ENCODE data around the gene DICER1. TPM values are rescaled to one million over a fixed set of nuclear protein-coding genes. Genes with fewer than 3 reads are reported as not detected.
A peak's percentile ranks its signal among the peaks of the same experiment; 100 is the strongest.

DICER1 gene
- polyA plus RNA-seq, 3 donors: 26.5 to 38.4 (median 34.7) TPM

GRCh38 chr14:95195031-95195430 is 37.7 kb upstream of the DICER1 start:
- no peak for DNase-seq
- Mint-ChIP-seq H3K9me3 (no peaks in the 10 kb centered on the region), H3K4me3 (no peak overlapping the region), H3K27ac (peak overlapping the region in 2 of 7 donors; percentile 31), H3K4me1 (peaks cover 28% of the 10 kb centered on the region), H3K27me3 (ENCODE audit: low read depth in 3 of 3) (peaks cover 0 to 3% (median 0%) of the 10 kb centered on the region in 3 donors), H3K36me3 (peaks cover 66% of the 10 kb centered on the region in 2 donors)
- no peak overlapping the region for H3K4me2 ChIP-seq (replicated peaks; ENCODE audit: extremely low read depth, low read length, poor library complexity, severe bottlenecking)
- no peaks in the 10 kb centered on the region for H3K79me2 ChIP-seq (ENCODE audit: insufficient read depth, low read length)
- H3K36me3 ChIP-seq (replicated peaks in 1 of 2; ENCODE audit: control insufficient read depth in 1 of 2, insufficient read depth in 2 of 2, low read length in 2 of 2): peaks cover 3 to 6% of the 10 kb centered on the region in 2 donors
- intact Hi-C loops (cut with micrococcal nuclease): no loop called here
- H3K4me3 ChIP-seq (replicated peaks in 1 of 3; ENCODE audit: low read depth in 2 of 3, low read length in 3 of 3): no peak overlapping the region
- no peak overlapping the region for H2AFZ ChIP-seq (ENCODE audit: insufficient read depth, low read depth, low read length, poor library complexity, severe bottlenecking)
- peaks cover 12 to 18% of the 10 kb centered on the region in 2 donors for H3K4me1 ChIP-seq (ENCODE audit: control insufficient read depth in 1 of 2, insufficient read depth in 2 of 2, low read length in 2 of 2)
- no peak overlapping the region for H3K9ac ChIP-seq (ENCODE audit: insufficient read depth, low read length, poor library complexity, severe bottlenecking)
- H3K9me3 ChIP-seq (replicated peaks in 1 of 2; ENCODE audit: control insufficient read depth in 1 of 2, insufficient read depth in 1 of 2, low read length in 2 of 2): no peaks in the 10 kb centered on the region
- no peaks in the 10 kb centered on the region for H3K27me3 ChIP-seq (ENCODE audit: control insufficient read depth in 2 of 2, insufficient read depth in 2 of 2, low read length in 2 of 2)
- H3K27ac ChIP-seq (ENCODE audit: low read depth in 1 of 2, low read length in 2 of 2): no peak overlapping the region
- WGBS (ENCODE audit: insufficient coverage): 100% methylated on average over 2 of the region's 6 CpGs
- H4K20me1 ChIP-seq (ENCODE audit: insufficient read depth, low read length): no peaks in the 10 kb centered on the region
- no peak for TF ChIP-seq CTCF (IDR thresholded peaks at IDR 0.05)

GRCh38 chr14:95193081-95193480 is 35.8 kb upstream of the DICER1 start:
- TF ChIP-seq CTCF (IDR thresholded peaks at IDR 0.05): no peak
- H3K27me3 Mint-ChIP-seq (ENCODE audit: low read depth in 3 of 3): peaks cover 0 to 3% (median 0%) of the 10 kb centered on the region in 3 donors
- Histone ChIP-seq H4K20me1 (ENCODE audit: insufficient read depth, low read length) (no peaks in the 10 kb centered on the region), H2AFZ (ENCODE audit: insufficient read depth, low read depth, low read length, poor library complexity, severe bottlenecking) (no peak overlapping the region), H3K4me2 (replicated peaks; ENCODE audit: extremely low read depth, low read length, poor library complexity, severe bottlenecking) (no peak overlapping the region), H3K79me2 (ENCODE audit: insufficient read depth, low read length) (no peaks in the 10 kb centered on the region), H3K9ac (ENCODE audit: insufficient read depth, low read length, poor library complexity, severe bottlenecking) (no peak overlapping the region), H3K4me3 (replicated peaks in 1 of 3; ENCODE audit: low read depth in 2 of 3, low read length in 3 of 3) (no peak overlapping the region), H3K4me1 (ENCODE audit: control insufficient read depth in 1 of 2, insufficient read depth in 2 of 2, low read length in 2 of 2) (peaks cover 20 to 35% of the 10 kb centered on the region in 2 donors), H3K27me3 (ENCODE audit: control insufficient read depth in 2 of 2, insufficient read depth in 2 of 2, low read length in 2 of 2) (no peaks in the 10 kb centered on the region), H3K27ac (ENCODE audit: low read depth in 1 of 2, low read length in 2 of 2) (no peak overlapping the region), H3K9me3 (replicated peaks in 1 of 2; ENCODE audit: control insufficient read depth in 1 of 2, insufficient read depth in 1 of 2, low read length in 2 of 2) (no peaks in the 10 kb centered on the region), H3K36me3 (replicated peaks in 1 of 2; ENCODE audit: control insufficient read depth in 1 of 2, insufficient read depth in 2 of 2, low read length in 2 of 2) (peaks cover 2 to 6% of the 10 kb centered on the region in 2 donors)
- peaks cover 42% of the 10 kb centered on the region for H3K4me1 Mint-ChIP-seq
- peaks cover 61 to 66% of the 10 kb centered on the region in 2 donors for H3K36me3 Mint-ChIP-seq
- no peak for DNase-seq
- H3K4me3 Mint-ChIP-seq: no peak overlapping the region
- intact Hi-C loops (cut with micrococcal nuclease): no loop called here
- 100% methylated on average over 2 of the region's 6 CpGs for WGBS (ENCODE audit: insufficient coverage)
- no peak overlapping the region for H3K27ac Mint-ChIP-seq
- peaks cover 0 to 7% (median 4%) of the 10 kb centered on the region in 7 donors for H3K9me3 Mint-ChIP-seq

Measured in CD14-positive monocyte (primary cell).